B cell (primary cell): Measurements from ENCODE around the gene TSPAN18. TPM values are rescaled to one million over a fixed set of nuclear protein-coding genes. Genes with fewer than 3 reads are reported as not detected.

Experiments
- ATAC-seq: fragments of 200-7000 bp; cut with Tn5 transposase; one replicate; pipeline ENCODE4 v1.10.0; 2021; ENCODE audit warnings: low read depth, mild to moderate bottlenecking, moderate number of reproducible peaks, moderate library complexity
- CTCF ChIA-PET: fragments of 350-600 bp; sonication (Branson Sonifier 250); formaldehyde crosslinking; loops from one replicate; lab custom pipeline; 2021; ENCODE audit warnings: antibody characterized with exemption, inconsistent platforms; lab: Charles Lee
- POLR2A ChIA-PET: fragments of 350-600 bp; sonication (Branson Sonifier 250); formaldehyde crosslinking; loops from one replicate; lab custom pipeline; 2021; ENCODE audit warnings: antibody characterized with exemption; lab: Charles Lee
- DNase-seq: peaks from one replicate; pipeline ENCODE4 v3.0.0; 2013
- H2AFZ ChIP-seq: 2 replicates; pipeline ENCODE4 v1.6.1; 2012; ENCODE audit warnings: mild to moderate bottlenecking, low read depth, low read length; ENCODE audit not compliant: insufficient read depth, poor library complexity, severe bottlenecking
- H3K27ac ChIP-seq, 2 donors: 1 replicate in 1 of 2; 2 replicates in 1 of 2; pipeline ENCODE4 v1.5.1; 2012 to 2013; ENCODE audit warnings: low read length in 2 of 2, mild to moderate bottlenecking in 2 of 2, moderate library complexity in 1 of 2
- H3K27me3 ChIP-seq, 4 experiments: fragments of 200-600 bp in 1 of 4; sonication (generic) in 1 of 4; replicated peaks in 1 of 4; 1 replicate in 2 of 4; 2 replicates in 2 of 4; pipeline versions ENCODE4 v1.6.1 to v1.7.0; 2013 to 2016; ENCODE audit warnings: low read length in 3 of 4, mild to moderate bottlenecking in 2 of 4, mixed read lengths in 1 of 4, moderate library complexity in 1 of 4; ENCODE audit not compliant: insufficient read depth in 4 of 4, control insufficient read depth in 3 of 4; ENCODE audit errors: control extremely low read depth in 1 of 4
- H3K36me3 ChIP-seq, 2 experiments: replicated peaks in 1 of 2; 1 replicate in 1 of 2; 2 replicates in 1 of 2; pipeline versions ENCODE4 v1.6.1 to v1.7.1; 2013; ENCODE audit warnings: low read length in 1 of 2; ENCODE audit not compliant: insufficient read depth in 2 of 2, control insufficient read depth in 1 of 2; ENCODE audit errors: control extremely low read depth in 1 of 2, extremely low read depth in 1 of 2
- H3K4me1 ChIP-seq, 2 donors: fragments of 200-600 bp in 1 of 2; sonication (generic) in 1 of 2; 1 replicate in 1 of 2; 2 replicates in 1 of 2; pipeline versions ENCODE4 v1.5.1 to v1.6.1; 2013 to 2017; ENCODE audit warnings: low read length in 2 of 2; ENCODE audit not compliant: control insufficient read depth in 2 of 2, insufficient read depth in 2 of 2
- H3K4me2 ChIP-seq: replicated peaks from 2 replicates; pipeline ENCODE3; 2012; ENCODE audit warnings: mild to moderate bottlenecking, low read depth, low read length; ENCODE audit not compliant: poor library complexity, severe bottlenecking
- H3K4me3 ChIP-seq, 5 experiments: fragments of 200-600 bp in 1 of 5; sonication (generic) in 1 of 5; 1 replicate in 3 of 5; 2 replicates in 2 of 5; pipeline versions ENCODE4 v1.5.1 to v1.7.0; 2011 to 2016; ENCODE audit warnings: low read length in 4 of 5, mild to moderate bottlenecking in 4 of 5, low read depth in 2 of 5, control low read depth in 1 of 5, moderate library complexity in 1 of 5; ENCODE audit not compliant: insufficient read depth in 1 of 5; ENCODE audit errors: control extremely low read depth in 1 of 5, extremely low read depth in 1 of 5
- H3K79me2 ChIP-seq: fragments of 200-600 bp; sonication (generic); one replicate; pipeline ENCODE4 v1.6.0; 2016; ENCODE audit warnings: low read length; ENCODE audit not compliant: control insufficient read depth, insufficient read depth
- H3K9ac ChIP-seq: fragments of 200-600 bp; sonication (generic); 2 replicates; pipeline ENCODE4 v1.6.1; 2017; ENCODE audit warnings: mild to moderate bottlenecking, low read length, moderate library complexity
- H3K9me3 ChIP-seq, 3 donors: one replicate each; pipeline versions ENCODE4 v1.6.1 to v1.7.1; 2013; ENCODE audit warnings: low read length in 2 of 3; ENCODE audit not compliant: control insufficient read depth in 2 of 3, insufficient read depth in 1 of 3; ENCODE audit errors: control extremely low read depth in 1 of 3
- H4K20me1 ChIP-seq: 2 replicates; pipeline ENCODE4 v1.6.0; 2012; ENCODE audit warnings: mild to moderate bottlenecking, low read length; ENCODE audit not compliant: insufficient read depth, control insufficient read depth, poor library complexity, severe bottlenecking
- H3K27ac Mint-ChIP-seq: one replicate; pipeline ENCODE4 v1.8.0; 2021; ENCODE audit warnings: mixed read lengths
- H3K27me3 Mint-ChIP-seq: one replicate; pipeline ENCODE4 v1.8.0; 2021; ENCODE audit warnings: mixed read lengths
- H3K4me1 Mint-ChIP-seq: one replicate; pipeline ENCODE4 v1.8.0; 2021; ENCODE audit warnings: mixed read lengths
- H3K4me3 Mint-ChIP-seq: one replicate; pipeline ENCODE4 v1.8.0; 2021; ENCODE audit warnings: mixed read lengths
- H3K9me3 Mint-ChIP-seq: one replicate; pipeline ENCODE4 v1.8.0; 2022; ENCODE audit warnings: mixed read lengths; ENCODE audit not compliant: insufficient read depth
- CTCF ChIP-seq: fragments of 200-600 bp; IDR thresholded peaks from one replicate; pipeline ENCODE4 v1.8.0; 2022; ENCODE audit warnings: antibody characterized with exemption, mild to moderate bottlenecking
- EZH2 ChIP-seq: IDR thresholded peaks from 2 replicates; pipeline ENCODE4 v1.6.1; 2012; ENCODE audit warnings: borderline replicate concordance, low read depth, mild to moderate bottlenecking, moderate library complexity, low read length; ENCODE audit not compliant: insufficient read depth, poor library complexity, severe bottlenecking
- WGBS: methylation state at CpG from one replicate; pipeline ENCODE4 v1.1.5; 2013; ENCODE audit warnings: missing lambda C conversion rate; ENCODE audit not compliant: insufficient coverage; 5-methylcytosine and 5-hydroxymethylcytosine counted together
- intact Hi-C: fragments of 100-400 bp; cut with micrococcal nuclease; formaldehyde crosslinking; loops from one replicate; pipeline ENCODE4 v1.10.0; 2022
- polyA plus RNA-seq: library from polyadenylated mRNA; depleted of rRNA; stranded (reverse); fragments of >200 nt; gene quantifications from 2 replicates; pipeline ENCODE4 v1.2.3, GENCODE V29; 2012
- total RNA-seq, 2 donors: library from RNA; stranded (reverse); fragments of 120-200 nt in 1 of 2; gene quantifications; 1 replicate in 1 of 2; 2 replicates in 1 of 2; pipeline versions ENCODE4 v1.2.3 to v1.2.4, GENCODE V29; 2013 to 2022

The TSPAN18 gene
- total and polyA plus RNA-seq, 2 donors (not counting 1 experiment from before 2014, with no cell fraction given) = 0.75 to 2.0 TPM

GRCh38 chr11:44753961-44754645 is 27.3 kb downstream of the TSPAN18 start:
- peaks cover 0 to 10% (median 8%) of the 10 kb centered on the region in 3 donors for H3K9me3 ChIP-seq
- no peak overlapping the region for H3K4me2 ChIP-seq
- H3K9ac ChIP-seq = no peak overlapping the region
- Mint-ChIP-seq H3K4me1 (no peaks in the 10 kb centered on the region), H3K4me3 (no peak overlapping the region), H3K9me3 (no peaks in the 10 kb centered on the region), H3K27me3 (peaks cover 17% of the 10 kb centered on the region), H3K27ac (no peak overlapping the region)
- no peak for TF ChIP-seq CTCF
- no peak for TF ChIP-seq EZH2
- H4K20me1 ChIP-seq = no peaks in the 10 kb centered on the region
- intact Hi-C loops = no loop called here
- no peak overlapping the region for H2AFZ ChIP-seq
- no peaks in the 10 kb centered on the region for H3K36me3 ChIP-seq
- no peaks in the 10 kb centered on the region for H3K27me3 ChIP-seq
- no peak overlapping the region for H3K4me3 ChIP-seq
- CTCF ChIA-PET = no interaction called here
- POLR2A ChIA-PET = interaction anchor here (0.5 kb wide), 1 partner anchor 1899 kb away, joined by 8 read pairs; no protein-coding TSS in a partner anchor
- ATAC-seq = no peak
- 93% methylated on average over 7 of the region's 8 CpGs for WGBS
- no peaks in the 10 kb centered on the region for H3K79me2 ChIP-seq
- H3K27ac ChIP-seq = no peak overlapping the region
- no peak for DNase-seq
- H3K4me1 ChIP-seq = no peaks in the 10 kb centered on the region

- Histone ChIP-seq H3K27me3 (no peaks in the 10 kb centered on the region), H4K20me1 (no peaks in the 10 kb centered on the region), H3K9ac (no peak overlapping the region), H3K79me2 (no peaks in the 10 kb centered on the region), H3K4me2 (no peak overlapping the region), H3K4me3 (no peak overlapping the region), H3K9me3 (peaks cover 0 to 12% (median 8%) of the 10 kb centered on the region in 3 donors), H3K4me1 (no peaks in the 10 kb centered on the region), H3K36me3 (no peaks in the 10 kb centered on the region), H2AFZ (no peak overlapping the region), H3K27ac (no peak overlapping the region)
- DNase-seq (no peak), ATAC-seq (no peak)
- WGBS = 92% methylated on average over 8 of the region's 9 CpGs
- Mint-ChIP-seq H3K27me3 (peaks cover 21% of the 10 kb centered on the region), H3K27ac (no peak overlapping the region), H3K9me3 (no peaks in the 10 kb centered on the region), H3K4me1 (no peaks in the 10 kb centered on the region), H3K4me3 (no peak overlapping the region)
- no peak for TF ChIP-seq EZH2
- no peak for TF ChIP-seq CTCF
- intact Hi-C loops = no loop called here
- POLR2A ChIA-PET = no interaction called here
- CTCF ChIA-PET = no interaction called here
Observed at GRCh38 chr11:44754876-44755555, 28.3 kb downstream of the TSPAN18 start.
